AG04450 (cell line): ENCODE measurements around the gene PRKCZ. TPM values are rescaled to one million over a fixed set of nuclear protein-coding genes. Genes with fewer than 3 reads are reported as not detected.

Experiments used
- CTCF ChIA-PET: fragments of 300-600, 350-600 bp; formaldehyde crosslinking; extraction: SDS; loops from one replicate; lab custom pipeline; 2022; ENCODE audit warnings: antibody characterized with exemption, inconsistent platforms; lab: Charles Lee
- POLR2A ChIA-PET: fragments of 350-600 bp; formaldehyde crosslinking; extraction: SDS; loops from one replicate; lab custom pipeline; 2021; ENCODE audit warnings: antibody characterized with exemption, inconsistent platforms; lab: Yijun Ruan, JAX
- DNase-seq: peaks from one replicate; pipeline ENCODE4 v3.0.0-alpha.2; 2011; ENCODE audit warnings: low read depth, low spot score
- H3K27ac ChIP-seq: one replicate; pipeline ENCODE4 v1.5.1; 2012; ENCODE audit warnings: low read depth, low read length, control low read depth
- H3K27me3 ChIP-seq: one replicate; pipeline ENCODE4 v1.6.0; 2012; ENCODE audit warnings: low read length; ENCODE audit not compliant: control insufficient read depth, insufficient read depth
- H3K4me3 ChIP-seq: 2 replicates; pipeline ENCODE4 v1.5.1; 2011; ENCODE audit warnings: mild to moderate bottlenecking, low read depth, low read length, control low read depth
- H3K9me3 ChIP-seq: 2 replicates; pipeline ENCODE4 v1.5.1; 2012; ENCODE audit warnings: low read length; ENCODE audit not compliant: control insufficient read depth, insufficient read depth
- CTCF ChIP-seq: IDR thresholded peaks from 2 replicates; pipeline ENCODE4 v1.5.1; 2011; ENCODE audit warnings: low read depth, low read length, control low read depth, inconsistent platforms
- polyA plus RNA-seq: library from polyadenylated mRNA; depleted of rRNA; stranded (reverse); fragments of >200 nt; gene quantifications from 2 replicates; pipeline ENCODE4 v1.2.3, GENCODE V29; 2011

The PRKCZ gene
- polyA plus RNA-seq, 1 experiment, result 3.0 TPM

GRCh38 chr1:2041305-2041704, 8.9 kb upstream of the PRKCZ start:
- no peaks in the 10 kb centered on the region; the same call in 1 of the 2 replicates for H3K9me3 ChIP-seq
- no peak for TF ChIP-seq CTCF
- peaks cover 23% of the 10 kb centered on the region for H3K27me3 ChIP-seq
- ChIA-PET POLR2A (no interaction called here), CTCF (interaction anchor here (1.1 kb wide), 1 partner anchor 80 kb away, joined by 3 read pairs; no protein-coding TSS in a partner anchor)
- no peak overlapping the region for H3K27ac ChIP-seq
- no peak overlapping the region for H3K4me3 ChIP-seq
- no peak for DNase-seq

- peaks cover 26% of the 10 kb centered on the region for H3K27me3 ChIP-seq
- ChIA-PET POLR2A (no interaction called here), CTCF (no interaction called here)
- no peaks in the 10 kb centered on the region; the same call in 1 of the 2 replicates for H3K9me3 ChIP-seq
- DNase-seq, result no peak
- H3K4me3 ChIP-seq, result no peak overlapping the region
- no peak overlapping the region for H3K27ac ChIP-seq
- TF ChIP-seq CTCF, result no peak
Measured at GRCh38 chr1:2041887-2042286, 8.3 kb upstream of the PRKCZ start.

GRCh38 chr1:2042830-2043773, 7.1 kb upstream of the PRKCZ start:
- Histone ChIP-seq H3K27ac (no peak overlapping the region), H3K27me3 (peaks cover 34% of the 10 kb centered on the region), H3K4me3 (no peak overlapping the region), H3K9me3 (no peaks in the 10 kb centered on the region; the same call in 1 of the 2 replicates)
- ChIA-PET POLR2A (no interaction called here), CTCF (interaction anchor here (1.1 to 4.5 kb wide), 10 partner anchors 12 to 134 kb away, joined by 3 to 45 read pairs (median 7); partner anchors contain the start of gene CFAP74)
- no peak for DNase-seq
- no peak for TF ChIP-seq CTCF

GRCh38 chr1:2043886-2044285, 6.3 kb upstream of the PRKCZ start:
- Histone ChIP-seq H3K4me3 (no peak overlapping the region), H3K27ac (no peak overlapping the region), H3K27me3 (peaks cover 37% of the 10 kb centered on the region), H3K9me3 (no peaks in the 10 kb centered on the region; the same call in 1 of the 2 replicates)
- DNase-seq, result no peak
- no peak for TF ChIP-seq CTCF
- ChIA-PET POLR2A (no interaction called here), CTCF (interaction anchor here (1.0 to 4.5 kb wide), 22 partner anchors 12 to 135 kb away, joined by 3 to 45 read pairs (median 5); partner anchors contain the start of gene CFAP74)
